ENCODE measurements around the gene IGFBP7.

IGFBP7 gene

GRCh38 chr4:57091657-57092162, 18.5 kb downstream of the IGFBP7 start:
- CTCF ChIA-PET: no interaction called here
- POLR2A ChIA-PET: no interaction called here

GRCh38 chr4:57090079-57090478, 20.1 kb downstream of the IGFBP7 start:
- POLR2A ChIA-PET: no interaction called here
- no peak for DNase-seq (ENCODE audit: extremely low spot score)
- CTCF ChIA-PET: no interaction called here
- TF ChIP-seq BHLHE40 (IDR thresholded peaks at IDR 0.05; ENCODE audit: borderline replicate concordance) (no peak), LEF1 (IDR thresholded peaks at IDR 0.05; ENCODE audit: borderline replicate concordance) (no peak), FOXM1 (IDR thresholded peaks at IDR 0.05; ENCODE audit: borderline replicate concordance) (no peak), TARDBP (IDR thresholded peaks at IDR 0.05) (no peak), HDGF (IDR thresholded peaks at IDR 0.05; ENCODE audit: borderline replicate concordance) (no peak), ZNF384 (IDR thresholded peaks at IDR 0.05) (no peak), ARNT (IDR thresholded peaks at IDR 0.05) (no peak), SP1 (IDR thresholded peaks at IDR 0.05) (no peak), FOXA1 (IDR thresholded peaks at IDR 0.05) (no peak), CTBP1 (IDR thresholded peaks at IDR 0.05; ENCODE audit: borderline replicate concordance) (no peak), SUZ12 (IDR thresholded peaks at IDR 0.05) (no peak), PKNOX1 (IDR thresholded peaks at IDR 0.05) (no peak), L3MBTL2 (conservative IDR thresholded peaks at IDR 0.05) (no peak), NFRKB (IDR thresholded peaks at IDR 0.05) (no peak), ELF4 (IDR thresholded peaks at IDR 0.05) (no peak), FOXK2 (IDR thresholded peaks at IDR 0.05) (no peak)

More at GRCh38 chr4:57091657-57092162, 18.5 kb downstream of the IGFBP7 start:
- no peak for DNase-seq (ENCODE audit: extremely low spot score)
- no peak for TF ChIP-seq L3MBTL2 (conservative IDR thresholded peaks at IDR 0.05)
- no peak for TF ChIP-seq FOXA1 (IDR thresholded peaks at IDR 0.05)
- no peak for TF ChIP-seq FOXM1 (IDR thresholded peaks at IDR 0.05; ENCODE audit: borderline replicate concordance)
- TF ChIP-seq SP1 (IDR thresholded peaks at IDR 0.05): no peak
- no peak for TF ChIP-seq ZNF384 (IDR thresholded peaks at IDR 0.05)

DNA sequence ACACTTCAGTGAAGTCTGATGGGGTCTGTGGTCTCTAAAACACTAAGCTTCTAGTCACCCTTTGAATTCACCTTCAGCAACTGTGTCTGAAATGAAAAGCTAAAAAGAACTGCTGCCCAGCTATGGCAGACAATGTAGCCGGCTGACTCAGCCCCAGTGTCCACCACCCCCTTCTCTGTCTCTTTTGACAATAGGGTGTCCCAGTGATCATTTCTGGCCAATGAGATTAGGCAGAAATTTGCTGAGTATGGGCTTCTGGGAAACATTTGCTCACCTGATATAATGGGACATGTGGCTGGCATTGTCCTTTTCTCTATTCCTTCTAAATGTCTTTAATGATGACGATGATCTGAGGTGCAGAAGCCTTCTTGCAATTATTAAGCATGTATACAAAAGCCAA, 20.6 kb downstream of the IGFBP7 start:
- CTCF ChIA-PET: no interaction called here

GRCh38 chr4:57086031-57086723, 24.0 kb downstream of the IGFBP7 start:
- DNase-seq (ENCODE audit: extremely low spot score): no peak
- CTCF ChIA-PET: no interaction called here
- POLR2A ChIA-PET: no interaction called here

More for the DNA sequence above, 20.6 kb downstream of the IGFBP7 start:
- no peak for DNase-seq (ENCODE audit: extremely low spot score)
- TF ChIP-seq BHLHE40 (IDR thresholded peaks at IDR 0.05; ENCODE audit: borderline replicate concordance) (no peak), NFRKB (IDR thresholded peaks at IDR 0.05) (no peak), ARNT (IDR thresholded peaks at IDR 0.05) (no peak), SP1 (IDR thresholded peaks at IDR 0.05) (no peak), PKNOX1 (IDR thresholded peaks at IDR 0.05) (no peak), LEF1 (IDR thresholded peaks at IDR 0.05; ENCODE audit: borderline replicate concordance) (no peak), SUZ12 (IDR thresholded peaks at IDR 0.05) (no peak), FOXK2 (IDR thresholded peaks at IDR 0.05) (no peak)
- POLR2A ChIA-PET: no interaction called here

DNA sequence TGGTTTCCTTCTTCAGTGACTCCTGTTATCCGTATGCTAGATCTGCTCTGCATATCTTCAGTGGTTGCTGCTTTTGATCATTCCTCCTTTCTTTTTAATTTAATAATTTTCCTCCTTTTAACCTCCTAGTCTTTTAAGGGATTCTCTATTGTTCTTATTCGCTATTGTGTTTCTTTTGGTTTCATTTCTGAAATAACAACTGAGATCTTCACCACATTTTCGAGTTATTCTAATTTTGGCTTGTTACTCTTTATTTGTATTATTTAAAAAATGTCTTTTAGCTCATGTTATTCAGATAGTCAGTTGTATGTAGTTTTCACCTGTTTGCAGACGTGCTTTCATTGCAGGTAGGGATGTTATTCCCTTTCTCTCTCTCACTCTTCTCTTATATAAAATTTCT, 24.9 kb downstream of the IGFBP7 start:
- TF ChIP-seq BHLHE40 (IDR thresholded peaks at IDR 0.05; ENCODE audit: borderline replicate concordance): no peak
- POLR2A ChIA-PET: no interaction called here
- DNase-seq (ENCODE audit: extremely low spot score): no peak
- CTCF ChIA-PET: interaction anchor here (0.7 kb wide), 1 partner anchor 11 kb away, joined by 4 read pairs; no protein-coding TSS in a partner anchor

More at GRCh38 chr4:57086031-57086723, 24.0 kb downstream of the IGFBP7 start:
- TF ChIP-seq FOXA1 (IDR thresholded peaks at IDR 0.05) (no peak), LEF1 (IDR thresholded peaks at IDR 0.05; ENCODE audit: borderline replicate concordance) (no peak), FOXM1 (IDR thresholded peaks at IDR 0.05; ENCODE audit: borderline replicate concordance) (no peak)

DNA sequence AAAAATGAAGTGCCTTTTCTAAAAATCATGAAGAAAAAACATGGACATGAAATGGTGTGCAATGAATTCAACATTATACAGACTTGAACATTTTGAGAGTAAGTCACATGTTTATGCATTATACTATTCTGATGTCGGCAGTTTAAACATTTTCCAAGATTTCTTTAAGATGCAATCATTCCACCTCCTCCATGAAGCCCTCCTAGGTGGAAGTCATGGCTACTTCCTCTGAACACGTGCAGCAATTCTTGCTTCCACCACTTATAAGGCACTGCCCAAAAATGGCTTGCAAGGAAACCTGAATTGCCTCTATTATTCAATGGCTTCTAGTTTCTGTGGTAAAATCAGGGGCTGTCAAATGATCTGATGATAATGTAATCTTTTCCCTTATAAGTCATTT, 25.8 kb downstream of the IGFBP7 start:
- ChIA-PET CTCF (interaction anchor here (0.7 kb wide), 1 partner anchor 10 kb away, joined by 4 read pairs; no protein-coding TSS in a partner anchor), POLR2A (no interaction called here)
- DNase-seq (ENCODE audit: extremely low spot score): no peak
- TF ChIP-seq SP1 (IDR thresholded peaks at IDR 0.05): no peak
- TF ChIP-seq ELF4 (IDR thresholded peaks at IDR 0.05): no peak
- no peak for TF ChIP-seq ARNT (IDR thresholded peaks at IDR 0.05)
- TF ChIP-seq L3MBTL2 (conservative IDR thresholded peaks at IDR 0.05): no peak
- TF ChIP-seq BHLHE40 (IDR thresholded peaks at IDR 0.05; ENCODE audit: borderline replicate concordance): no peak
- no peak for TF ChIP-seq NFRKB (IDR thresholded peaks at IDR 0.05)
- no peak for TF ChIP-seq FOXK2 (IDR thresholded peaks at IDR 0.05)
- no peak for TF ChIP-seq LEF1 (IDR thresholded peaks at IDR 0.05; ENCODE audit: borderline replicate concordance)
- TF ChIP-seq SUZ12 (IDR thresholded peaks at IDR 0.05): no peak
- no peak for TF ChIP-seq TARDBP (IDR thresholded peaks at IDR 0.05)
- TF ChIP-seq PKNOX1 (IDR thresholded peaks at IDR 0.05): no peak
- TF ChIP-seq FOXA1 (IDR thresholded peaks at IDR 0.05): no peak
- TF ChIP-seq FOXM1 (IDR thresholded peaks at IDR 0.05; ENCODE audit: borderline replicate concordance): no peak
- no peak for TF ChIP-seq CTBP1 (IDR thresholded peaks at IDR 0.05; ENCODE audit: borderline replicate concordance)
- TF ChIP-seq HDGF (IDR thresholded peaks at IDR 0.05; ENCODE audit: borderline replicate concordance): no peak
- no peak for TF ChIP-seq ZNF384 (IDR thresholded peaks at IDR 0.05)
